ENCODE results near the gene AGPAT2. TPM values are rescaled to one million over a fixed set of nuclear protein-coding genes. Genes with fewer than 3 reads are reported as not detected.

The AGPAT2 gene
- total RNA-seq, 1 donor from 2014 or later = 40.5 TPM

DNA sequence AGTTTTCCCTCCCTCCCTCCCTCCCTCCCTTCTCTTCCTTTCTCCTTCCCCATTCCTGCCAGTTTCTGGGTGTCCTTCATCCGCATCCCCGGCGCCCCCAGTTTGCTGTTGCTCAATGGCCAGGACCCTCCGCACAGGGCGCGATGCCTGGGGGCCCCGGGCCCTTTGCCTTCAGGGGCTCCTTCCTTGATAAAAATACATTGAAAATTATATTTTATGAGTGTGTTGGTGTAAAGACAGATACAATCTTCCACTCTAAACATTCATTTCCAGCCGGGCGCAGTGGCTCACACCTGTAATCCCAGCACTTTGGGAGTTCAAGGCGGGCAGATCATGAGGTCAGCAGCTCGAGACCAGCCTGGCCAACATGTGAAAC lies 7.6 kb upstream of the AGPAT2 start:
- Mint-ChIP-seq H3K4me1 (ENCODE audit: low read depth) (no peaks in the 10 kb centered on the region), H3K36me3 (ENCODE audit: low read depth) (no peaks in the 10 kb centered on the region), H3K4me3 (ENCODE audit: low read depth) (no peak overlapping the region), H3K27me3 (ENCODE audit: low read depth) (peaks cover 4% of the 10 kb centered on the region), H3K27ac (no peak overlapping the region), H3K9me3 (no peaks in the 10 kb centered on the region)
- no peak for DNase-seq (ENCODE audit: low spot score)
- intact Hi-C loops (cut with micrococcal nuclease) = no loop called here

GRCh38 chr9:136694163-136694871 lies 7.1 kb upstream of the AGPAT2 start:
- Mint-ChIP-seq H3K4me1 (ENCODE audit: low read depth) (no peaks in the 10 kb centered on the region), H3K4me3 (ENCODE audit: low read depth) (no peak overlapping the region), H3K27me3 (ENCODE audit: low read depth) (peaks cover 4% of the 10 kb centered on the region), H3K27ac (no peak overlapping the region), H3K9me3 (no peaks in the 10 kb centered on the region), H3K36me3 (ENCODE audit: low read depth) (no peaks in the 10 kb centered on the region)
- intact Hi-C loops (cut with micrococcal nuclease) = no loop called here
- DNase-seq (ENCODE audit: low spot score) = no peak

DNA sequence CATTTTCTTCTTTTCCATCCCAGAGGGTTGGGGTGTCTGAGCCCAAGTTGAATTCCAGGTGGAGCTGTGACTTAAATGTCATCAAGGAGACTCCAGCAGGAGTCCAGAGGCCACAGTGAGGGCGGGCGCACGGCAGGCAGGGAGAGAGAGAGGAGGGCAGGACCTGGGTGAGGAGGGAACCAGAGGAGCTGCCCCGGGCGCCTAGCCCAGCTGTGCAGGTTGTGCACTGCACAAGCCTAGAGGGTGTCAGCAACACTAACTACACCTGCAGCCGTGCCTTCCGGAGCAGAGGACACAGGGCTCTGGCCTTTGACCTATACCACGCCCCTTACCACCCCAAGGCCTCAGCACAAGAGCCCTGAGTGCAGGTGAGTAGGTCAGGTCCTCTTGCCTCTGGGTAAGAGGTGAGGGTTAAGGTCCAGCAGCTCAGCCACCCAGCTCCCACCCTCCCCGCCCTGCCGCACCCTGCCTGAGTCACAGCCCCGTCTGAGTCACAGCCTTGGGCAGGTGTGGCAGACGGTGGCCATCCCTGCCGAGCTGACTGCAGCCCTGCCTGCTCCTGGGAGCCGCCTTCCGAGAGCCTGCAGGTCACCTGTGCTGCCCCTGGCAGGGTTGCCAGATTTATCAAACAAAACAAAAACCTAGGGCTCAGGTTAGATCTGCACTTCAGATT lies 6.4 kb upstream of the AGPAT2 start:
- no peaks in the 10 kb centered on the region for H3K9me3 Mint-ChIP-seq
- intact Hi-C loops (cut with micrococcal nuclease) = no loop called here
- peaks cover 2% of the 10 kb centered on the region for H3K27me3 Mint-ChIP-seq (ENCODE audit: low read depth)
- DNase-seq (ENCODE audit: low spot score) = no peak
- no peak overlapping the region for H3K4me3 Mint-ChIP-seq (ENCODE audit: low read depth)
- no peak overlapping the region for H3K27ac Mint-ChIP-seq
- H3K36me3 Mint-ChIP-seq (ENCODE audit: low read depth) = no peaks in the 10 kb centered on the region
- no peaks in the 10 kb centered on the region for H3K4me1 Mint-ChIP-seq (ENCODE audit: low read depth)

GRCh38 chr9:136693135-136693489 lies 5.9 kb upstream of the AGPAT2 start:
- H3K4me1 Mint-ChIP-seq (ENCODE audit: low read depth) = no peaks in the 10 kb centered on the region
- no peaks in the 10 kb centered on the region for H3K9me3 Mint-ChIP-seq
- intact Hi-C loops (cut with micrococcal nuclease) = no loop called here
- H3K27me3 Mint-ChIP-seq (ENCODE audit: low read depth) = no peaks in the 10 kb centered on the region
- no peak for DNase-seq (ENCODE audit: low spot score)
- no peak overlapping the region for H3K4me3 Mint-ChIP-seq (ENCODE audit: low read depth)
- H3K36me3 Mint-ChIP-seq (ENCODE audit: low read depth) = no peaks in the 10 kb centered on the region
- no peak overlapping the region for H3K27ac Mint-ChIP-seq

- Mint-ChIP-seq H3K9me3 (no peaks in the 10 kb centered on the region), H3K4me3 (ENCODE audit: low read depth) (no peak overlapping the region), H3K27ac (no peak overlapping the region), H3K36me3 (ENCODE audit: low read depth) (no peaks in the 10 kb centered on the region), H3K27me3 (ENCODE audit: low read depth) (no peaks in the 10 kb centered on the region), H3K4me1 (ENCODE audit: low read depth) (no peaks in the 10 kb centered on the region)
- DNase-seq (ENCODE audit: low spot score) = no peak
- intact Hi-C loops (cut with micrococcal nuclease) = no loop called here
Measured at GRCh38 chr9:136692185-136693134, 5.2 kb upstream of the AGPAT2 start.

- Mint-ChIP-seq H3K4me3 (ENCODE audit: low read depth) (no peak overlapping the region), H3K36me3 (ENCODE audit: low read depth) (no peaks in the 10 kb centered on the region), H3K27ac (no peak overlapping the region), H3K27me3 (ENCODE audit: low read depth) (no peaks in the 10 kb centered on the region), H3K9me3 (no peaks in the 10 kb centered on the region), H3K4me1 (ENCODE audit: low read depth) (no peaks in the 10 kb centered on the region)
- intact Hi-C loops (cut with micrococcal nuclease) = no loop called here
- DNase-seq (ENCODE audit: low spot score) = no peak
Measured at GRCh38 chr9:136691316-136692184, 4.3 kb upstream of the AGPAT2 start.

- DNase-seq (ENCODE audit: low spot score) = no peak
- no peaks in the 10 kb centered on the region for H3K27me3 Mint-ChIP-seq (ENCODE audit: low read depth)
- no peak overlapping the region for H3K4me3 Mint-ChIP-seq (ENCODE audit: low read depth)
- no peak overlapping the region for H3K27ac Mint-ChIP-seq
- no peaks in the 10 kb centered on the region for H3K9me3 Mint-ChIP-seq
- peaks cover 2% of the 10 kb centered on the region for H3K4me1 Mint-ChIP-seq (ENCODE audit: low read depth)
- intact Hi-C loops (cut with micrococcal nuclease) = no loop called here
- H3K36me3 Mint-ChIP-seq (ENCODE audit: low read depth) = no peaks in the 10 kb centered on the region
Measured at GRCh38 chr9:136690806-136691261, 3.6 kb upstream of the AGPAT2 start.

GRCh38 chr9:136690104-136690805 lies 3.0 kb upstream of the AGPAT2 start:
- intact Hi-C loops (cut with micrococcal nuclease) = no loop called here

GRCh38 chr9:136689108-136689460 lies 1.8 kb upstream of the AGPAT2 start:
- no peak overlapping the region for H3K27ac Mint-ChIP-seq
- peaks cover 2% of the 10 kb centered on the region for H3K4me1 Mint-ChIP-seq (ENCODE audit: low read depth)
- DNase-seq (ENCODE audit: low spot score) = no peak
- intact Hi-C loops (cut with micrococcal nuclease) = no loop called here
- peak overlapping the region; percentile 35 for H3K4me3 Mint-ChIP-seq (ENCODE audit: low read depth)
- no peaks in the 10 kb centered on the region for H3K9me3 Mint-ChIP-seq
- H3K36me3 Mint-ChIP-seq (ENCODE audit: low read depth) = no peaks in the 10 kb centered on the region
- no peaks in the 10 kb centered on the region for H3K27me3 Mint-ChIP-seq (ENCODE audit: low read depth)

More at GRCh38 chr9:136690104-136690805, 3.0 kb upstream of the AGPAT2 start:
- Mint-ChIP-seq H3K4me1 (ENCODE audit: low read depth) (peaks cover 2% of the 10 kb centered on the region), H3K27ac (no peak overlapping the region), H3K9me3 (no peaks in the 10 kb centered on the region), H3K27me3 (ENCODE audit: low read depth) (no peaks in the 10 kb centered on the region), H3K36me3 (ENCODE audit: low read depth) (no peaks in the 10 kb centered on the region), H3K4me3 (ENCODE audit: low read depth) (no peak overlapping the region)
- no peak for DNase-seq (ENCODE audit: low spot score)

GRCh38 chr9:136688274-136689107 lies 1.2 kb upstream of the AGPAT2 start:
- intact Hi-C loops (cut with micrococcal nuclease) = no loop called here
- H3K4me3 Mint-ChIP-seq (ENCODE audit: low read depth) = peak overlapping the region; percentile 39
- peaks cover 2% of the 10 kb centered on the region for H3K4me1 Mint-ChIP-seq (ENCODE audit: low read depth)
- H3K27ac Mint-ChIP-seq = no peak overlapping the region
- DNase-seq (ENCODE audit: low spot score) = no peak
- H3K9me3 Mint-ChIP-seq = no peaks in the 10 kb centered on the region
- H3K36me3 Mint-ChIP-seq (ENCODE audit: low read depth) = no peaks in the 10 kb centered on the region
- H3K27me3 Mint-ChIP-seq (ENCODE audit: low read depth) = no peaks in the 10 kb centered on the region

DNA sequence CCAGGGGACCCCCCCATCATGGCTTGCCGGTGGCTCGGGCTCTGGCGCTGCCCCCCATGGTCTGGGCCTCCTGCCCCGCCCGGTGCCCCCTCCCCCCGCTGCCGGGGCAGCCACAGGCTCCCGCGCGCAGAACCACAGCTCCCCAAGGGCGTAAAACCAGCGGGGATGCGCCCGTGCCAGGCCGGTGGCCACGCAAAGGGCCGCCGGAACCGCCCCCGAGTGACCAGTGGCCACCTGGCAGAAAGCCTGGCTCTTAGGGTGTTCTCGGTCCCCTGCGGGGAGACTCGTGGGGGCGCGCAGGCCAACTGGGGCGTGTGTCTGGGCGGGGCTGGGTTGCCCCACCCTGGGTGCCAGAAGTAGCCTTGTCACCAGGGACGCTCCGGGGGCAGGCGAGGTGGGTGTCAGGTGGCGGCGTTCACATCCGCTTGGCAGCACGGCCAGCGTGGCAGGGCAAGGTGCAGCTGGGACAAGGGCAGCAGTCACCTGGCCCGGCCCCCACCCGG lies 515 bp upstream of the AGPAT2 start:
- intact Hi-C loops (cut with micrococcal nuclease) = no loop called here
- no peak for DNase-seq (ENCODE audit: low spot score)
- no peaks in the 10 kb centered on the region for H3K9me3 Mint-ChIP-seq

More for the DNA sequence above, 515 bp upstream of the AGPAT2 start:
- Mint-ChIP-seq H3K27me3 (ENCODE audit: low read depth) (no peaks in the 10 kb centered on the region), H3K4me3 (ENCODE audit: low read depth) (no peak overlapping the region), H3K36me3 (ENCODE audit: low read depth) (no peaks in the 10 kb centered on the region), H3K4me1 (ENCODE audit: low read depth) (peaks cover 2% of the 10 kb centered on the region), H3K27ac (no peak overlapping the region)

Measured in activated T-helper 2 cell treated with anti-CD3 and anti-CD28 coated beads, Interferon-gamma antibody, Interleukin-2, Interleukin-4, amounts not matched to agents 10 μg/mL and 5 μg/mL and 100 μg/mL, durations not matched to agents 14 hours and 24 hours and 36 hours (primary cell).